ENCODE measurements around the gene CTSZ. TPM values are rescaled to one million over a fixed set of nuclear protein-coding genes. Genes with fewer than 3 reads are reported as not detected.
"Not testable (repeated sequence)": the region's sequence is repeated elsewhere in the genome, so short reads cannot be mapped to it uniquely, and the experiment has no call there.

The CTSZ gene
- total RNA-seq, 1 donor, result 223 TPM

DNA sequence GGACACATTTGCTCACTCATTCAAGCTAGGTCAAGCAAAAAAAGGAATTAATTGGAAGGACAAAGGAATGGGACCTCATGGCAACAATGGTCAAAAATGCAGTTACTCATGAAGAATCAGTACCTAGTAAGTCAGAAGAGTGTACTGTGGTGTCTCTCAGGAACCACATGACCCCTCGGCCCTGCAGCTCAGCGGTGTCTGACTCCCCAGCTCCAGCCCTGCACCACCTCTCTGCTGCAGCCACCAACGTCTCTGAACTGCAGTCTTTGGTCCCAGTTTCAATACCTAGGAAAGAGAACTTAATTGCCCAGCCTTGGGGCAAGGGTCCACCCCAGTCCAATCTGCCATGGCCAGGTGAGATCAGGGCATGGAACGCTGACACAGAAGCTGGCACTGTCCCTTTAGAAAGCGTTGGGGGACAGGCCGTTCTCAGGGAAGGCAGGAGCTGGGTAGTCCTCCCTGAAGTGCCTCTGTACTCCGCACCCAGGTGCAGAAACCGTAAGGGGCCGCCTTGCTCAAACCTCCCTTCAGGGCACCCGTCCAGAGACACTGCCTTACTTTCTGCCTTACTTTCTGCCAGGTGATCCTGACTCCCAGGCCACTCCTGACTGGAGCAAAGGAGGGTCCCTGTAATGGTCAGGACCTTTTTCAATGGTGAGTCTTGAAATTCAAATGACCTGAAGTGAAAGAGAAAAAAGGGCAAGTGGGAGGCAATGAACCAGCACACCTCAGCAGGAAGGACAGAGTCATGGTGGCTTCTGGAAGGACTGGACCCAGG, 39.2 kb downstream of the CTSZ start:
- no peaks in the 10 kb centered on the region for H3K79me2 ChIP-seq (ENCODE audit: insufficient read depth, low read length)
- H4K20me1 ChIP-seq (ENCODE audit: insufficient read depth, low read length), result no peaks in the 10 kb centered on the region
- no peaks in the 10 kb centered on the region for H3K4me1 ChIP-seq (ENCODE audit: insufficient read depth, low read length)
- no peaks in the 10 kb centered on the region for H3K9me3 ChIP-seq (ENCODE audit: low read depth, low read length)
- H3K36me3 ChIP-seq (ENCODE audit: insufficient read depth, low read length), result no peaks in the 10 kb centered on the region
- H3K27me3 ChIP-seq (ENCODE audit: insufficient read depth, low read length), result peaks cover 3% of the 10 kb centered on the region
- no peak overlapping the region for H2AFZ ChIP-seq (ENCODE audit: low read length)
- TF ChIP-seq, protein P1, sequence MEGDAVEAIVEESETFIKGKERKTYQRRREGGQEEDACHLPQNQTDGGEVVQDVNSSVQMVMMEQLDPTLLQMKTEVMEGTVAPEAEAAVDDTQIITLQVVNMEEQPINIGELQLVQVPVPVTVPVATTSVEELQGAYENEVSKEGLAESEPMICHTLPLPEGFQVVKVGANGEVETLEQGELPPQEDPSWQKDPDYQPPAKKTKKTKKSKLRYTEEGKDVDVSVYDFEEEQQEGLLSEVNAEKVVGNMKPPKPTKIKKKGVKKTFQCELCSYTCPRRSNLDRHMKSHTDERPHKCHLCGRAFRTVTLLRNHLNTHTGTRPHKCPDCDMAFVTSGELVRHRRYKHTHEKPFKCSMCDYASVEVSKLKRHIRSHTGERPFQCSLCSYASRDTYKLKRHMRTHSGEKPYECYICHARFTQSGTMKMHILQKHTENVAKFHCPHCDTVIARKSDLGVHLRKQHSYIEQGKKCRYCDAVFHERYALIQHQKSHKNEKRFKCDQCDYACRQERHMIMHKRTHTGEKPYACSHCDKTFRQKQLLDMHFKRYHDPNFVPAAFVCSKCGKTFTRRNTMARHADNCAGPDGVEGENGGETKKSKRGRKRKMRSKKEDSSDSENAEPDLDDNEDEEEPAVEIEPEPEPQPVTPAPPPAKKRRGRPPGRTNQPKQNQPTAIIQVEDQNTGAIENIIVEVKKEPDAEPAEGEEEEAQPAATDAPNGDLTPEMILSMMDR (IDR thresholded peaks at IDR 0.05; ENCODE audit: extremely low read depth, low read depth, low read length), result no peak
- no peak for DNase-seq (ENCODE audit: insufficient read length, low spot score, missing footprints)
- no peak overlapping the region for H3K4me2 ChIP-seq (ENCODE audit: insufficient read depth, low read length)
- no peak overlapping the region for H3K27ac ChIP-seq (ENCODE audit: low read depth, low read length)
- no peak overlapping the region for H3K4me3 ChIP-seq (ENCODE audit: insufficient read depth, low read length)

DNA sequence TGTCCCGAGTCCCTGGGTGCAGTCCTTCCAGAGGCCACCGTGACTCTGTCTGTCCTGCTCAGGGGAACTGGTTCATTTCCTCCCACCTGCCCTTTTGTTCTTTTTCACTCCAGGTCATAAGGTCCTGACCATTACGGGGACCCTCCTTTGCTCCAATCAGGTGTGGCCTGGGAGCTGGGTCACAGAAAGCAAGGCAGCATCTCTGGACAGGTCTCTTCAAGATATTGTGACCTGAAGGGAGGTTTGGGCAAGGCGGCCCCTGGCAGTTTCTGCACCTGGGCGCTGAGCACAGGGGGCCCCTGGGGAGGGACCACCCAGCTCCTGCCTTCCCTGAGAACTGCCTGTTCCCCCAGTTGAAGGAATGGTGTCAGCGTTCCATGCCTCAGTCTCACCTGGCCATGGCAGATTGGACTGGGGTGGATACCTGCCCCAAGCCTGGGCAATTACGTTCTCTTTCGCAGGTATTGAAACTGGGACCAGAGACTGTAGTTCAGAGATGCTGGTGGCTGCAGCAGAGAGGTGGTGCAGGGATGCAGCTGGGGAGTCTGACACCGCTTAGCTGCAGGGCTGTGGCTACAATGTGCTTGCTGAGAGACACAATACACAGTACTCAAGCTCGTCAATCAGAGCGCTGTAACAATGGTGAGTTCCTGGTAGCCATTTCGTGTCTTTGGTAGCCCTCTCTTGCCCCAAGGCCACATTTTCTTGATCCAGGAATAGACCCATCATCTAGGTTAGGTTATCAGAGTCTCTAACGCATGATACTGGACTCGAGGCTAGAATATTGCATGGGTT, 41.6 kb downstream of the CTSZ start:
- TF ChIP-seq, protein P1 (IDR thresholded peaks at IDR 0.05; ENCODE audit: extremely low read depth, low read depth, low read length), result no peak

GRCh38 chr20:58963922-58964321, 43.1 kb downstream of the CTSZ start:
- H3K27me3 ChIP-seq (ENCODE audit: insufficient read depth, low read length); DNase-seq (ENCODE audit: insufficient read length, low spot score, missing footprints); H3K4me3 ChIP-seq (ENCODE audit: insufficient read depth, low read length); H3K4me1 ChIP-seq (ENCODE audit: insufficient read depth, low read length); H3K9me3 ChIP-seq (ENCODE audit: low read depth, low read length); H3K36me3 ChIP-seq (ENCODE audit: insufficient read depth, low read length); H2AFZ ChIP-seq (ENCODE audit: low read length); H4K20me1 ChIP-seq (ENCODE audit: insufficient read depth, low read length); H3K4me2 ChIP-seq (ENCODE audit: insufficient read depth, low read length); H3K27ac ChIP-seq (ENCODE audit: low read depth, low read length); H3K79me2 ChIP-seq (ENCODE audit: insufficient read depth, low read length): not testable (repeated sequence)

More for the DNA sequence above, 41.6 kb downstream of the CTSZ start:
- Histone ChIP-seq H2AFZ (ENCODE audit: low read length) (no peak overlapping the region), H3K4me3 (ENCODE audit: insufficient read depth, low read length) (no peak overlapping the region), H3K36me3 (ENCODE audit: insufficient read depth, low read length) (no peaks in the 10 kb centered on the region), H3K27me3 (ENCODE audit: insufficient read depth, low read length) (no peaks in the 10 kb centered on the region), H3K27ac (ENCODE audit: low read depth, low read length) (no peak overlapping the region), H3K9me3 (ENCODE audit: low read depth, low read length) (no peaks in the 10 kb centered on the region), H3K4me1 (ENCODE audit: insufficient read depth, low read length) (no peaks in the 10 kb centered on the region), H3K79me2 (ENCODE audit: insufficient read depth, low read length) (no peaks in the 10 kb centered on the region), H4K20me1 (ENCODE audit: insufficient read depth, low read length) (no peaks in the 10 kb centered on the region), H3K4me2 (ENCODE audit: insufficient read depth, low read length) (no peak overlapping the region)
- DNase-seq (ENCODE audit: insufficient read length, low spot score, missing footprints), result no peak

- H3K9me3 ChIP-seq (ENCODE audit: low read depth, low read length), result no peaks in the 10 kb centered on the region
- H3K4me1 ChIP-seq (ENCODE audit: insufficient read depth, low read length), result no peaks in the 10 kb centered on the region
- no peak overlapping the region for H3K4me2 ChIP-seq (ENCODE audit: insufficient read depth, low read length)
- no peaks in the 10 kb centered on the region for H4K20me1 ChIP-seq (ENCODE audit: insufficient read depth, low read length)
- H3K79me2 ChIP-seq (ENCODE audit: insufficient read depth, low read length), result no peaks in the 10 kb centered on the region
- no peak overlapping the region for H3K27ac ChIP-seq (ENCODE audit: low read depth, low read length)
- no peak overlapping the region for H3K4me3 ChIP-seq (ENCODE audit: insufficient read depth, low read length)
- no peaks in the 10 kb centered on the region for H3K27me3 ChIP-seq (ENCODE audit: insufficient read depth, low read length)
- no peak overlapping the region for H2AFZ ChIP-seq (ENCODE audit: low read length)
- DNase-seq (ENCODE audit: insufficient read length, low spot score, missing footprints), result no peak
- TF ChIP-seq, protein P1 (IDR thresholded peaks at IDR 0.05; ENCODE audit: extremely low read depth, low read depth, low read length), result no peak
- H3K36me3 ChIP-seq (ENCODE audit: insufficient read depth, low read length), result no peaks in the 10 kb centered on the region
Measured at GRCh38 chr20:58963060-58963584, 43.9 kb downstream of the CTSZ start.

Data from osteoblast (primary cell).